Measurements from ENCODE around the gene SLC16A8.

GRCh38 chr22:38071421-38072321, 12.3 kb downstream of the SLC16A8 start:
- no peak for TF ChIP-seq SRF (IDR thresholded peaks at IDR 0.05; ENCODE audit: low read depth, low read length)
- TF ChIP-seq ATF2 (CRISPR knock-in tag; IDR thresholded peaks at IDR 0.05): no peak
- no peak for TF ChIP-seq ARID5B (CRISPR knock-in tag; IDR thresholded peaks at IDR 0.05)
- no peak for TF ChIP-seq ATF3 (CRISPR knock-in tag; IDR thresholded peaks at IDR 0.05)
- no peak for TF ChIP-seq HNRNPK (IDR thresholded peaks at IDR 0.05; ENCODE audit: low read depth, low read length, poor library complexity, severe bottlenecking)
- TF ChIP-seq E2F5 (CRISPR knock-in tag; conservative IDR thresholded peaks at IDR 0.05): no peak
- TF ChIP-seq CTCF (CRISPR knock-in tag; IDR thresholded peaks at IDR 0.05): 0 out of 2 replicates have a peak, but pooled peaks have one; percentile 8
- no peak for TF ChIP-seq IKZF1 (IDR thresholded peaks at IDR 0.05)
- TF ChIP-seq POLR2A (IDR thresholded peaks at IDR 0.05; ENCODE audit: insufficient read depth in 1 of 2, low read depth in 2 of 2, low read length in 2 of 2): no peak
- no peak for TF ChIP-seq ZBTB33 (CRISPR knock-in tag; IDR thresholded peaks at IDR 0.05)
- no peak for TF ChIP-seq ELF4 (CRISPR knock-in tag; IDR thresholded peaks at IDR 0.05; ENCODE audit: borderline replicate concordance)
